Measurements from ENCODE around the gene ANKRD28. TPM values are rescaled to one million over a fixed set of nuclear protein-coding genes. Genes with fewer than 3 reads are reported as not detected.

ANKRD28 gene
- total and polyA plus RNA-seq, 2 of the 4 experiments (the other 2 are of a cell fraction): 52.6 to 211 TPM

DNA sequence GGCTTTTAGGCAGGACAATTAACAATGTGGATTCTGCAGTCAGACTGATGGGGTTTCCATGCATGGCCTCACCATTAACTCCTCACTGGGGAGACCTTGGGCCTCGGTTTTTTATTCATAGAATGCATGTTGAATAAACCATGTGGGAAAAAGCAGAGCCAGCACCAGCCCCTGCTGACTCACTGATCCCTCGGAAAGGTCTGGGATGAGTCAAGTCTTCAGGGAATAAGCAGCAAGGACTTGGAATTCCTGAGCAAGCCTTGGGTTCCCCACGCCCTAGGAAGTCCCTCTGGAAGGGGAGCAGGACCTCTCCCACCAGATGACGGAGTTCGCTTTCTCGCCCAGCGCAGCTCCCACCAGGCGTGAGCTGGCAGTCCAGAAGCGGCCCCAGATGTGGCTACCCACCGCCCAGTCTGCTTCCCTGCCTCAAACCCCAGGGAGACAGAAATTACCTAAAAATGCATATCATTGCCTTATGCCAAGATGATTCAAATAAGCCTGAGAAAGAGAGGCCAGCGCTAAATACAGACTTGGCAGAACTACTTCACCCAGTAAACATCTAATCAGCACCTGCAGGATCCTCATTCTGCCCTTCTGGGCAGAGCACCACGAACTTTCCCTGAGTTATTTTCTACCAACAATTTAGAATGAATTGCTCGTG is 150.8 kb downstream of the ANKRD28 start (continued):
- TF ChIP-seq CEBPB (IDR thresholded peaks at IDR 0.05; ENCODE audit: low read depth, low read length) (0 out of 2 replicates have a peak, but pooled peaks have one; percentile 22), RFX5 (IDR thresholded peaks at IDR 0.05; ENCODE audit: low read depth, low read length) (no peak), MAFK (IDR thresholded peaks at IDR 0.05; ENCODE audit: low read depth, low read length) (peak; percentile 74), NFE2L2 (IDR thresholded peaks at IDR 0.05; ENCODE audit: low read depth, low read length) (peak; percentile 71; the same call in 1 of the 2 replicates), RCOR1 (IDR thresholded peaks at IDR 0.05; ENCODE audit: insufficient replicate concordance, low read length) (no peak)

Measured in IMR-90 (cell line).